AG09319 (cell line): Measurements from ENCODE around the gene PRPF18.
A peak's percentile ranks its signal among the peaks of the same experiment; 100 is the strongest.

Experiments used
- DNase-seq: peaks from one replicate; pipeline ENCODE4 v3.0.0-alpha.2; 2010; ENCODE audit warnings: low read depth; ENCODE audit errors: extremely low read depth
- TF ChIP-seq, protein P1 (sequence below): IDR thresholded peaks from 2 replicates; pipeline ENCODE4 v1.5.1; 2011; ENCODE audit warnings: low read depth, mild to moderate bottlenecking, inconsistent platforms, low read length, moderate library complexity

PRPF18 gene

DNA sequence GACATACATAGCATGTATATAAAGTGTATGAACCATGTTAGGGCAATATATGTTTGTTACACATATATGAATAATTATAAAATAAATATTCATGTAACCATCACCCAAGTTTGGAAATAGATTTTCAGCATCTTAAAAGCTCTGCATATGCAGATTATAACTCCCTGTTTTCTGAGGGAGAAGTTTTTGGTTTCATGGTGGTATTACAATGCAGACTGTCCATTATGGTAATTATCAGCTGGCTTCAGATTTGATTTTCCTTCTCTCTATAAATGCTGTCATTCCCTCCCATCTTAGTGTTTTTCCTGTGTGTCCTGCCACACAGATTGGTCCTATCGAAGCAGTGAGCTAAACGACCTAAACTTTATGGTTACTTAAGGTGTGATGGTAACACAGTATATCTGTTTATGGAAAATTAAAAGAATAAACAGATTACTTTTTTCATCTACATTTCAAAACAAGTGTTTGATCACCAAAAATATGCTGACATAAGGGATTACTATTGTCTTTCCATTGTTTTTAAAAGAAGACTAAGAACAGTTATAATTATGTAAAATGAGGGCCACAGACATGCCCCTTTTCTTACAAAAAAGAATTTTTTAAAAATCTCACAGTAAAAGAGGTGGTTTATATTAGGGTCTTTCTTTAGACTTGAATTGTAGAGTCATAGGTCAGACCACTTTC is 17.7 kb downstream of the PRPF18 start:
- TF ChIP-seq, protein P1, sequence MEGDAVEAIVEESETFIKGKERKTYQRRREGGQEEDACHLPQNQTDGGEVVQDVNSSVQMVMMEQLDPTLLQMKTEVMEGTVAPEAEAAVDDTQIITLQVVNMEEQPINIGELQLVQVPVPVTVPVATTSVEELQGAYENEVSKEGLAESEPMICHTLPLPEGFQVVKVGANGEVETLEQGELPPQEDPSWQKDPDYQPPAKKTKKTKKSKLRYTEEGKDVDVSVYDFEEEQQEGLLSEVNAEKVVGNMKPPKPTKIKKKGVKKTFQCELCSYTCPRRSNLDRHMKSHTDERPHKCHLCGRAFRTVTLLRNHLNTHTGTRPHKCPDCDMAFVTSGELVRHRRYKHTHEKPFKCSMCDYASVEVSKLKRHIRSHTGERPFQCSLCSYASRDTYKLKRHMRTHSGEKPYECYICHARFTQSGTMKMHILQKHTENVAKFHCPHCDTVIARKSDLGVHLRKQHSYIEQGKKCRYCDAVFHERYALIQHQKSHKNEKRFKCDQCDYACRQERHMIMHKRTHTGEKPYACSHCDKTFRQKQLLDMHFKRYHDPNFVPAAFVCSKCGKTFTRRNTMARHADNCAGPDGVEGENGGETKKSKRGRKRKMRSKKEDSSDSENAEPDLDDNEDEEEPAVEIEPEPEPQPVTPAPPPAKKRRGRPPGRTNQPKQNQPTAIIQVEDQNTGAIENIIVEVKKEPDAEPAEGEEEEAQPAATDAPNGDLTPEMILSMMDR = no peak
- DNase-seq = no peak

DNA sequence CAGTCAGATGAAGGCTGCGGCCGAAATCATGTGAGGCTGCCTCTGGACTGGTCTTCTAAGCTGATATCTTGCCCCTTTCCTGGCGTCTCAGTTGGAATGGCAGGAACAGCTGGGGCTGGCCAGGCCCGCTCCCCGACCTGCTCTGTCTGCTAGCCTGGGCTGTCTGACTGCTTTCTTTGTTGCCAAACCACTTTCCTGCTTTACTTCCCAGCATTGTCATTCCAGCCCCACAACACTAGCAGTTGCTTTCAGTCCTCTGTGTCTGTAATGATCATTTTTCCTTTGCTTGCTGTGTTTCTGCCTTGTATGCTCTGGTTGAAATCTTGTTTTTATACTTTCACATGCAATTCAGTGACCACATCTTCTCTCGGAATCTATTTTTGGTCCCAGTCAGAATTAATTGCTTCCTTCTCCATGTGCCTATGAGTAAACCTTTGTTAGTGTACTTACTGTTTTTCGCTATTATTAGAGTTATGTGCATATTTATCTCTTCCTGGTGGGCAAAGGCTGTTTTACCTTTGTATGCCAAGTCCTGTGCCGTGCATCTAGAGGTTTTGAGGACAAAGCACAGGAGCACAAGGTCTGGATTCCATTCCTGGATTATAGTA is 21.6 kb downstream of the PRPF18 start:
- no peak for DNase-seq
- TF ChIP-seq, protein P1 = no peak

DNA sequence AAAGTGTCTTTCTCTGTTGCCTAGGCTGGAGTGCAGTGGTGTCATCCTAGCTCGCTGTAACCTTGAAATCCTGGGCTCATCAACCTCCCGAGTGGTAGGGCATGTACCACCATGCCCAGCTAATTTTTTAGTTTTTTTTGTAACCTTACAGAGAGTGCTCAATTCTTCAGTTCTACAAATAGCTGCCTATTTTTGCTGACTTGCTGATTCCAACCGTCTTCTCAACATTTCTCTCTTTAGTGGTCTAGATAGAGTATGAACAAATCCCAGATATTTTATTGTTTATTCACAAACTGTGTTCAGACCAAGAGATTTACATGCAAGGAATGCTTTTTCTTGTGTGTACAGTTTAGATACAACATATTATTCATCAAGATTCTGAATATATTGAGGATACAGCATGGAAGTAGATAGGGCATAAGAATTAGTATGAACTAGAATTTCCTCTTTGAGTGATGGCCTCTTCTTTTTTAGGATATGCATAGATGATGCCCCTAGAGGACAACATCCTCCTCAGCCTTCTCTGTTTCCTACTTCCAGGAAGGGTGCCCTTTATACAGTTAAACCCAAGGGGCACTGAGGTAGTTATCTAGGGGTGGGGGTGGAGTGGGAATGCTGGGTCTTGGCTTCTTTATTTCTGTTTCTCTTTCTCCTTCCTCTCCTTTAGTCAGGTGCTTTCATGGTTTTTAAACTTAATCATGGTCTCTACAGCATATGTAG is 26.0 kb downstream of the PRPF18 start:
- TF ChIP-seq, protein P1 = no peak
- DNase-seq = no peak

DNA sequence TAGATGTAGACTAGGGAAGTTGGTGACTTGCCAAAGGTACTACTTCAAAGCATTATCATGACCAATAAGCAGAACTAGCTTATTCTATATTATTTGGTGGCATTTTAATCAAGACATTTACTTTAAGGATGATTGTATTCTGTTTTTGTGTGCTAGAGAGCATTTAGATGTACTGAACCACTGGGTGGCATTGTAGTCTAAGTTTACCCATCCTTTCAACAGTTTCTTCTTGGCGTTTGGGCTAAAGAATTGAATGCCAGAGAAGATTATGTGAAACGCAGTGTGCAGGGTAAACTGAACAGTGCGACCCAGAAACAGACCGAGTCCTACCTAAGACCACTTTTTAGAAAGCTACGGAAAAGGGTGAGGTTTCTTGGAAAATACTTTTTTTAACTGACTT is 26.8 kb downstream of the PRPF18 start:
- TF ChIP-seq, protein P1 = peak; percentile 37
- no peak for DNase-seq

DNA sequence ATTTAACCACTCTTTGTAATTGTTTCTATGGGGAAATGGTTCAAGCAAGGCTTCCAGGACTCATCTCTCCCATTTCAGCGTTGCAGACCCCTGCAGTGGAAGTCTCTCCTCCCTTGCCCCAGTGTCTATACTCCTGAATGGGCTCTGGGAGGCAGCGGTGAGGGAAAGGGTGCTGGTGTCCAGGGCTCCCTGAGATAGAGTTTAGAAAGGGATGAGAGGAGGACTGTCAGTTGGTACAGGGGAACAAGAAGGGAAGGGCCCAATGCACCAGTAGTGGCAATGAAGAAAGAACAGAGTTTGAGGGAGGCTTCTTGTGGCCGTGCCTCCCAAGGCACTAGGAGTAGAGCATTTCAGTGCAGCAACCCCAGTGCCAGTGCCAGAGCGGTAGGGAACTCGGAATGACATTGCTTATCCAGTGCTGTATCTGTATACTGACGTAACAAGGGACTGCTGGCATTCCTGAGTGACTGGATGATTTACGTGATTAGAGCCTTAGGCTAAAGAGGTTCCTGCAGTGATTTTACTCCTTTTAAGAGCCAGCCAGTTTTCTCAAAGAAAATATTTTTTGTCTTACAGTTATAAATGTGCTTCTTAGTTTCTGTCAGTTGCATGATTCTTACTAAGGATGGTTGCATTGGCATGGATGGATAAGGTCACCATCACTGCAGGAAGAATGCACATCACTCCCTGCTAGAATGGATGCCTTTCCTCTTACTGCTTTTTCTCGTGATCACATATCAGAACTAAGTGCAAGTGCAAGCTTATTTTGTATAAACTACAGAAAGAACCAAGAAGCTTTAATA is 28.0 kb downstream of the PRPF18 start:
- TF ChIP-seq, protein P1 = no peak
- no peak for DNase-seq

DNA sequence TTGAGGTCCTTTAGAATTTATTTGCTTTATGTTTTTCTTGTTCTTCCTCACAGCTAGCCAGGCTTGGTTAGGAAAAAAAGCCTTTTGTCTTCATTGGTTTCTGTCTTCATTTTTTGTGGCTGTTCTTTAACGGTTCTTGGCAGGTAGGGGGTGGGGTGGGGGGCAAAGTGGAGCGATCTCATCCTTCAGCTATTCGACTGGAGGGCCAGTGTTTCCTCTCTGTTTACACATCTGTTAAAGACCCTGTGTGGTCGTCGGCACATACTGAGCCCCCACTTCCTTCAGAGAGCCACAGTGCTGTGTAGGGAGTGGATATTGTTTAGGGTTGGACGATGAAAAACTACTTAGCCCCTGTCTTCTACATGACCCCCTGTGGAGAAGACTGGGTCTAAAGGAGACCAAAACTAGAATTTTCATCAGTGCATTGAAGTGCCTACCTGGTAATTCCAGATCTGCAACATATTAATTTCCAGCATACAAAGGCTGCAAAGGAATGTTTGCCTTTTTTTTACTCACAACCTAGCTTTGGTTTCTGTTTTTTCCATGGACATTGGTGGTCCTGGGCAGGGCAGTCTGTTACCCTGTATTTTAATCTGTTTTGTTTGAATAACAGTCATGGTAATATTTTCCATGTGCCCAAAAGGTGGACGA is 29.0 kb downstream of the PRPF18 start:
- no peak for DNase-seq
- TF ChIP-seq, protein P1 = no peak
